GM23338 (cell line): ENCODE data around the gene FAM168B.
"Not testable (repeated sequence)": the region's sequence is repeated elsewhere in the genome, so short reads cannot be mapped to it uniquely, and the experiment has no call there.

Source experiments
- CREB1 ChIP-seq: fragments of 250-450 bp; sonication (Bioruptor Pico); IDR thresholded peaks from 2 replicates; pipeline ENCODE4 v1.5.0; 2020; ENCODE audit warnings: low read depth, mild to moderate bottlenecking, moderate library complexity
- EZH2phosphoT487 ChIP-seq: fragments of 200-600 bp; sonication (generic); IDR thresholded peaks from one replicate; pipeline ENCODE4 v1.8.1; 2018; ENCODE audit warnings: antibody characterized with exemption; ENCODE audit not compliant: unreplicated experiment
- JUNB ChIP-seq: IDR thresholded peaks from one replicate; pipeline ENCODE4 v1.6.1; 2016; ENCODE audit warnings: antibody characterized with exemption; ENCODE audit not compliant: unreplicated experiment
- POLR2AphosphoS5 ChIP-seq: IDR thresholded peaks from 2 replicates; pipeline ENCODE4 v1.6.1; 2016; ENCODE audit warnings: antibody characterized with exemption, low read depth
- TF ChIP-seq, protein P1 (sequence below), 2 experiments: fragments of 200-600 bp in 1 of 2; sonication (generic) in 1 of 2; conservative IDR thresholded peaks; 2 replicates each; pipeline versions ENCODE4 v1.5.1 to v1.6.1; 2016 to 2017; ENCODE audit warnings: antibody characterized with exemption in 2 of 2, low read depth in 2 of 2, mild to moderate bottlenecking in 2 of 2, moderate library complexity in 1 of 2

DNA sequence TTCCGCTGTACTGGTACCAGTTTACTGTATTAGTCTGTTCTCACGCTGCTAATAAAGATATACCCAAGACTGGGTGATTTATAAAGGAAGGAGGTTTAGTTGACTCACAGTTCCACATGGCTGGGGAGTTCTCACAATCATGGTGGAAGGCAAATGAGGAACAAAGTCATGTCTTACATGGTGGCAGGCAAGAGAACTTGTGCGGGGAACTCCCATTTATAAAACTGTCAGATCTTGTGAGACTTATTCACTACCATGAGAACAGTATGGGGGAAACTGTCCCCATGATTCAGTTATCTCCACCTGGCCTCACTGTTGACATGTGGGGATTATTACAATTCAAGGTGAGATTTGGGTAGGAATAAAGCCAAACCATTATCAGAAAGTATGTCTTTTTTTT is 21.7 kb upstream of the FAM168B start:
- TF ChIP-seq, protein P1, sequence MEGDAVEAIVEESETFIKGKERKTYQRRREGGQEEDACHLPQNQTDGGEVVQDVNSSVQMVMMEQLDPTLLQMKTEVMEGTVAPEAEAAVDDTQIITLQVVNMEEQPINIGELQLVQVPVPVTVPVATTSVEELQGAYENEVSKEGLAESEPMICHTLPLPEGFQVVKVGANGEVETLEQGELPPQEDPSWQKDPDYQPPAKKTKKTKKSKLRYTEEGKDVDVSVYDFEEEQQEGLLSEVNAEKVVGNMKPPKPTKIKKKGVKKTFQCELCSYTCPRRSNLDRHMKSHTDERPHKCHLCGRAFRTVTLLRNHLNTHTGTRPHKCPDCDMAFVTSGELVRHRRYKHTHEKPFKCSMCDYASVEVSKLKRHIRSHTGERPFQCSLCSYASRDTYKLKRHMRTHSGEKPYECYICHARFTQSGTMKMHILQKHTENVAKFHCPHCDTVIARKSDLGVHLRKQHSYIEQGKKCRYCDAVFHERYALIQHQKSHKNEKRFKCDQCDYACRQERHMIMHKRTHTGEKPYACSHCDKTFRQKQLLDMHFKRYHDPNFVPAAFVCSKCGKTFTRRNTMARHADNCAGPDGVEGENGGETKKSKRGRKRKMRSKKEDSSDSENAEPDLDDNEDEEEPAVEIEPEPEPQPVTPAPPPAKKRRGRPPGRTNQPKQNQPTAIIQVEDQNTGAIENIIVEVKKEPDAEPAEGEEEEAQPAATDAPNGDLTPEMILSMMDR (conservative IDR thresholded peaks at IDR 0.05; ENCODE audit: low read depth in 2 of 2): not testable (repeated sequence)
- not testable (repeated sequence) for TF ChIP-seq EZH2phosphoT487, POLR2AphosphoS5, CREB1, JUNB
